PC-9 (cell line): ENCODE results near the gene FAM163B.

Experiments used
- EZH2 ChIP-seq: fragments of 200-600 bp; sonication (generic); IDR thresholded peaks from 2 replicates; pipeline ENCODE4 v1.8.0; 2017; ENCODE audit warnings: antibody characterized with exemption, low read depth
- TF ChIP-seq, protein P1 (sequence below): fragments of 200-600 bp; sonication (generic); conservative IDR thresholded peaks from 2 replicates; pipeline ENCODE4 v1.6.1; 2017; ENCODE audit warnings: mixed run types, antibody characterized with exemption, mild to moderate bottlenecking, moderate library complexity

DNA sequence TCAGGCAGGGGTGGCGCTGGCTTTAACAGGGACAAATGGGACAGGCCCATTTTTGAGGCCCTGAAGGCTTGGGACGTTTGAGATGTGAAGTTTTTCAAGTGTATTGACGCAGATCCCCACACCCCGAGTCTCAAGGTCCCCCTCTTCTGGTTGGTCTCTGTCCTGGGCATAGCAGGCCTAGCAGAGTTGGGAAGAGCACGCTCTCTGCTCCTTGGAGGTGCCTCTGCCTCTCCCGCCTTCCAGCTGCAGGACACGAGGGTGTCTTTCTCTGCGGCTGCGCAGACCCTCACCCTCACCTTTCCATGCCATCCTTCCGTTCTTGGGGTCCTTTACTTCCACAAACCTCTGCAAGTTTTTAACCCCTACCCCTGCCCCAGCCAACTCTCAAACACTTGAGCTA lies 56.1 kb downstream of the FAM163B start:
- TF ChIP-seq, protein P1, sequence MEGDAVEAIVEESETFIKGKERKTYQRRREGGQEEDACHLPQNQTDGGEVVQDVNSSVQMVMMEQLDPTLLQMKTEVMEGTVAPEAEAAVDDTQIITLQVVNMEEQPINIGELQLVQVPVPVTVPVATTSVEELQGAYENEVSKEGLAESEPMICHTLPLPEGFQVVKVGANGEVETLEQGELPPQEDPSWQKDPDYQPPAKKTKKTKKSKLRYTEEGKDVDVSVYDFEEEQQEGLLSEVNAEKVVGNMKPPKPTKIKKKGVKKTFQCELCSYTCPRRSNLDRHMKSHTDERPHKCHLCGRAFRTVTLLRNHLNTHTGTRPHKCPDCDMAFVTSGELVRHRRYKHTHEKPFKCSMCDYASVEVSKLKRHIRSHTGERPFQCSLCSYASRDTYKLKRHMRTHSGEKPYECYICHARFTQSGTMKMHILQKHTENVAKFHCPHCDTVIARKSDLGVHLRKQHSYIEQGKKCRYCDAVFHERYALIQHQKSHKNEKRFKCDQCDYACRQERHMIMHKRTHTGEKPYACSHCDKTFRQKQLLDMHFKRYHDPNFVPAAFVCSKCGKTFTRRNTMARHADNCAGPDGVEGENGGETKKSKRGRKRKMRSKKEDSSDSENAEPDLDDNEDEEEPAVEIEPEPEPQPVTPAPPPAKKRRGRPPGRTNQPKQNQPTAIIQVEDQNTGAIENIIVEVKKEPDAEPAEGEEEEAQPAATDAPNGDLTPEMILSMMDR = no peak
- no peak for TF ChIP-seq EZH2
